OCI-LY7 (cell line): ENCODE measurements around the gene TRIM49B.
"Not testable (repeated sequence)": the region's sequence is repeated elsewhere in the genome, so short reads cannot be mapped to it uniquely, and the experiment has no call there.

ENCODE experiments used
- EZH2phosphoT487 ChIP-seq: fragments of 200-600 bp; sonication (generic); IDR thresholded peaks from 2 replicates; pipeline ENCODE4 v1.6.1; 2018; ENCODE audit warnings: low read depth, borderline replicate concordance, mild to moderate bottlenecking, mixed run types, antibody characterized with exemption, low read length, moderate library complexity, mixed read lengths
- TF ChIP-seq, protein P1 (sequence below): fragments of 200-600 bp; sonication (generic); conservative IDR thresholded peaks from 2 replicates; pipeline ENCODE4 v1.5.1; 2014; ENCODE audit warnings: mild to moderate bottlenecking, antibody characterized with exemption, low read length, moderate library complexity, mixed read lengths

DNA sequence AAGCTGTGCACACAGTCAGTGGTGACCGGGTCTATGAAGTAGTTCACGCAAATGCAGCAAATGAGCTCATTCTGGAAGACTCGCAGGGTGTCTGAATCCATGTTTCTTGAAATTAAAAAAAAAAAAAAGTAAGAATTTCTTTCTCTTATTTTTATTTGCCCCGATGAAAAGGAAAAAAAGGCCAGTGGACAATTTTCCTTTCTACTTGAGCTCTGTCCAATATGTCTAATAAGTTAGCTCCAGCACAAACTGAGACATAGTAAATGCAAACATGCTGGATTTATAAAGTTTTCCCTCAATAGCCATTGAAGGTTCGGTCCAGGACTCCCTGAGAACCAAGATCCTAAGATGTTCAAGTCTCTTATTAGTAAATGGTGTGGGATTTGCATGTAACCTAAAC lies 30.4 kb downstream of the TRIM49B start, which contains the start of gene TRIM64C:
- TF ChIP-seq, protein P1, sequence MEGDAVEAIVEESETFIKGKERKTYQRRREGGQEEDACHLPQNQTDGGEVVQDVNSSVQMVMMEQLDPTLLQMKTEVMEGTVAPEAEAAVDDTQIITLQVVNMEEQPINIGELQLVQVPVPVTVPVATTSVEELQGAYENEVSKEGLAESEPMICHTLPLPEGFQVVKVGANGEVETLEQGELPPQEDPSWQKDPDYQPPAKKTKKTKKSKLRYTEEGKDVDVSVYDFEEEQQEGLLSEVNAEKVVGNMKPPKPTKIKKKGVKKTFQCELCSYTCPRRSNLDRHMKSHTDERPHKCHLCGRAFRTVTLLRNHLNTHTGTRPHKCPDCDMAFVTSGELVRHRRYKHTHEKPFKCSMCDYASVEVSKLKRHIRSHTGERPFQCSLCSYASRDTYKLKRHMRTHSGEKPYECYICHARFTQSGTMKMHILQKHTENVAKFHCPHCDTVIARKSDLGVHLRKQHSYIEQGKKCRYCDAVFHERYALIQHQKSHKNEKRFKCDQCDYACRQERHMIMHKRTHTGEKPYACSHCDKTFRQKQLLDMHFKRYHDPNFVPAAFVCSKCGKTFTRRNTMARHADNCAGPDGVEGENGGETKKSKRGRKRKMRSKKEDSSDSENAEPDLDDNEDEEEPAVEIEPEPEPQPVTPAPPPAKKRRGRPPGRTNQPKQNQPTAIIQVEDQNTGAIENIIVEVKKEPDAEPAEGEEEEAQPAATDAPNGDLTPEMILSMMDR: not testable (repeated sequence)
- not testable (repeated sequence) for TF ChIP-seq EZH2phosphoT487
